GM21526 (cell line): ENCODE results near the gene BRD4.

Experiments
- ATAC-seq: cut with Tn5 transposase; IDR thresholded peaks from one replicate; pipeline ENCODE4 v1.9.1; 2021; ENCODE audit warnings: moderate library complexity; ENCODE audit not compliant: unreplicated experiment, low FRiP score

Gene BRD4

GRCh38 chr19:15317392-15318071, 14.8 kb downstream of the BRD4 start:
- no peak for ATAC-seq

DNA sequence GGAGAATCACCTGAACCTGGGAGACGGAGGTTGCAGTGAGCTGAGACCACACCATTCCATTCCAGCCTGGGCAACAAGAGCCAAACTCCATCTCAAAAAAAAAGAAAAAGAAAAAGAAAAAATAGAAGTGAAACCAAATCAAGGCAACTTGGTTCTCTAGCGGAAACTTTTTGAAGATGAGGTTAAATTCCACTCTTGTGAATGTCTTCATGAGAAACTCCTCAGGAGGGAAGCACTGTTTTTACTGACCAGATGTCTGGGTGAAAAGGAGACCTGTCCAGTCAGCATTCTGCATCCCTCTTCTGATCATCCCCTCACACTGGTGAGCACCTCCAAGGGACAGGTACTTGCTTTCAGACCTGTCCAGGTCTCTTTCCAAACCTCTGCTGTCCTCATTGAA, 15.8 kb downstream of the BRD4 start:
- no peak for ATAC-seq

DNA sequence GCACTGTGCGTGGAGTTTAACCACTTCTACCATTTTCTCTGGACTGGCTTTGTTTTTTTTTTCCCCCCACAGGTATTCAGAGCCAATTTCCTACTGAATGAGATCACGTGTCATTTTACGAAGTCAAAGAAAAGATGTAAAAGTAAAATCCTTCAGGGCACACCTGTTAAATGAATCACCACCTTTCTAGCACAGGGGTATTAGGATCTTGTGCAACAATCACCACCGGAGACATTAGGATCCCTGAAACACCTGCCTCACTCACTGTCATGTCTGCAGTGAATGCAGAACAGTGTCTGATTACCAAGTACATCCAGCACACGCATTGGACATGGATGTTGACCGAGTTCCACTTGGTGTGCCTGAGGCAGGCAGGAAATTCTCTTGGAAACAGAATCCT, 17.2 kb downstream of the BRD4 start:
- ATAC-seq = no peak

GRCh38 chr19:15313649-15314279, 18.6 kb downstream of the BRD4 start:
- ATAC-seq = no peak

DNA sequence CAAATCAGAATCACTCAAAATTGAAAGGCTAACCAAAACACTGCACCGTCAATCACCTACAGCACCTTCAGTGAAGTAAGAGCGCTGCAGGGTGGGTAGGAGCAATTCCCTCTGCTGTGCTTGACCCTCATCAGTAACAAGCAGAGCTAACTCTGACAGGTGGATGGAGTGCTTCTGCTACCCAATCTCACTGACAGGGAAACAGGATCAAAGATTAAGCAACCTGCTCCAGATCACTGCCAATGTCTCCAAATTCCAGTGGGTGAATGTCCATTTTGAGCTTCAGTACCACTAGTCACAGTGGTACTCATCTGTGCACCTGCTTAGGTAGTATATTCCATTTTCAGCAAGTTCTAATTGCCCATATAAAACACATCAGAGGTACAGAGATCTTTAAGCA, 25.2 kb downstream of the BRD4 start:
- no peak for ATAC-seq

GRCh38 chr19:15305582-15306334, 26.6 kb downstream of the BRD4 start:
- no peak for ATAC-seq

GRCh38 chr19:15304140-15304705, 28.1 kb downstream of the BRD4 start:
- ATAC-seq = no peak

DNA sequence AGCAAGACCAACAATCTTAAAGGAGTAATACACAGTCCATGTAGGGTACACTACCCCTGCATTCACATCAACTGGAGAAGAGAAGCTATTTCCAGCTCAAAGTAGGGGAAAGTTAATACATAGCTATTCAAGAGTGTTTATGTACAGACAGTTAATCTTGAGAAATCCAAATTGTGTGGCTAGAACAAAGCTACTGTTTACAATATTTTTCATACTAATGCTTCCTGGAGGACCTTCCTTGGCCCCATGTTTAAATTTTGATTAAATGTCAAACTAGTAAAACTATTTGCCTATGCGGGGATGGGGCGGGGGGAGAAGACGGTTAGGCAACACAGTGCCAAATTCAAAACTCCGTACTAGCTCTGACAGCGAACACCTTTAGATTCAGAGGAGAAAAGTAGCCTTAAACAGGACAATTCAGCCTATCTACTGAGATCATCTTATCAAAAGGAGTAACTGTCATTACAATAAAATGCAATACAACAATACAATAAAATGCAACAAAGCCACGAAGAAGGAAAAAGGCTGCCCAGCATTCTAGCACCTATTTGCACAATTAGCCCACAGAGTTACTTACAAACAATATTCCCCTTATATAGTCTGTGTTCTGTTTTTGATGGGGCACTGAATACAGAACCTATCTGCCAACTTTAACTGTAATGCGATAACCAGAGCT, 29.1 kb downstream of the BRD4 start:
- no peak for ATAC-seq

- ATAC-seq = no peak
Observed at GRCh38 chr19:15300533-15301197, 31.7 kb downstream of the BRD4 start.

- no peak for ATAC-seq
Observed at GRCh38 chr19:15299568-15300409, 32.5 kb downstream of the BRD4 start.

DNA sequence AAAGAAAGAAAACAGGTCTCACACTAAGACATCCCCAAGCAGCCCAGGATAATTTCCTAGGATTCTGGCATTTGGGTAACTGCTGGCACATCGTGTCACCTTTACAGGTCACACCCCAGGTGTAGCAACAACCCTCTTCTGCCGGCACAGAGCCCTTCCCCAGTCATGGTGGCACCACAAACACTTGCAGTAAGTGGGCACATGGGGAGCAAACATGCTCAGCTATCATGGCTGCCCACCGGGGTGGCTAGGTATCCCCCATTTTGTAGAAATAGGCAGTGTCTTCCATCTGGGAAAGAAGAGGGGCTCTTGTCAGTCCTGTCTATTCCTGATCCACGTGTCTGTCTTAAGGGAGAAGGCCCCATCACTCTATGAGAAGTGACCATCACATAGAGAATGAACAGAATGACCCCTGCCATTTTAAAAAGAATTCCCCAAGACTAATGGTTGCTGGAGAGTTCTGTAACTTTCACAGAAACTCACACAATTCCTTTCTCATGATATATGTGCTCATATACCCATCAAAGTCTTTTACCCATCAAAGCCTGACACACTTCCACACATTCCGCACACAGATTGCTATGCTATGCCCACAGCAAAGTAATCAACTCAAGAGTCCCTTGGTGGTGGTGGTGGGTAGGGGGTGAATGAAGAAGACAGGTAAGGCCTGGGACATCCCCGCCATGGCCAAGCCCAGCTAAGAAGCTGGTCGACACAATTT, 33.3 kb downstream of the BRD4 start:
- ATAC-seq = no peak

DNA sequence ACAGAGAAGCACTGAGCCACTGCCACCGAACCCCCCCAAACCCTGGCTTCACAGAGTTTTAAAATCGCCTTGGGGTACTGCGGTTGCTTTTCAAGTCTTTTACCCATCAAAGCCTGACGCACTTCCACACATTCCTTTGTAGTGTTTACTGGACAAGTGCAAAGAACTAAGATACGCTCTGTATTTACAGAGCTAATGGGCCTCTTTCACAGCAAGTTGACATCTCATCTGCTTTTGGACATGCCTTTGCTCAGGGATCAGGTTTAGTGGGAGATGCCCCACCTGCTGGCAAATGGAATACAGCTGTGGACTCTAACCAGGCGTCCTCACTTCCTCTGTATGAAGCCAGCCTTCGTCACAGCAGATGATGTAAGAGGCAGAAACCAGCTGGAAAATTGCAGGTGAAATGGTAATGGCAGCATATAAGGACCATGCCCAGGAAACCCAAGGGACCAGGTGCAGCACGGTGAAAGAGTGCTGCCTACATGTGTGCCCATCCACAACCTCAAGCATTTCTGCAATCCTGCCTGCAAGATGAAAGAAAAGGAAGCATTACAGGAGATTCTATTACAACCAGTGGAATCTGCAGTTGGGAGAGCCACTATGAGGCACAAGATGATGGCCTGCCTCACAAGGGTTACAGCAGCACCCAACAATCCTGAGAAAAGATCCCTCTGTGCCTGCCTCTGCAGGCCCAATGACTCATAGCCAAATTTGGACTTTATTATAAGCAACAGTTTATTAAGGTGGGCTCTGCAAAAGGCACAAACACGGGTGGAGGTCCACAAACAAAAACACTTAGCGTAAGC, 34.7 kb downstream of the BRD4 start:
- ATAC-seq = no peak

DNA sequence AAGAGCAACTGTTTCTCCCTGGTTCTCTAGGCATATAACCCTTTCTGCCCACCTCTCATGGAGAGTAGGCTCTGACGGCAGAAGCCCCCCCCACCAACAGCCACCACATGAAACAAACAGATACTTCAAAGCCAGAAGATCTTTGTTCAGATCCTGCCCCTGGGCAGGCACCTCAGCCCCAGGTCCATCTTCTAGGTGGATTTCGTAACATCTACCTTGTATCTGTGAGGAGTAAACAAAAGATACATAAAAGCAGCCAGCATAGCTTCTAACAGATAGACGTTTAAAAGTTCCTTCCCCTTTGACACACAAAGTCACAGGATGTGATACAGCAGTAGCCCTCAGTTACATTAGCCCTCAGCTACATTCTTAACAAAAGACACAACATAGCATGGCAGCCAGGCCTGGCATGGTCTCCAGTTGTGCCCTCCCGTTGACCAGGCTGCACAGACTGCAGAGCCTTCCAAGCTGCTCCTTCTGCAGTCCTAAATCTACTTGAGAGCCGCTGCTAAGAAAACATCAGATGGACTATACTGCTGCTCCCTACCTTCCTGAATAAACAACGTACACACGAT, 35.4 kb downstream of the BRD4 start:
- ATAC-seq = no peak

- ATAC-seq = no peak
Observed at GRCh38 chr19:15296353-15296752, 36.0 kb downstream of the BRD4 start.

DNA sequence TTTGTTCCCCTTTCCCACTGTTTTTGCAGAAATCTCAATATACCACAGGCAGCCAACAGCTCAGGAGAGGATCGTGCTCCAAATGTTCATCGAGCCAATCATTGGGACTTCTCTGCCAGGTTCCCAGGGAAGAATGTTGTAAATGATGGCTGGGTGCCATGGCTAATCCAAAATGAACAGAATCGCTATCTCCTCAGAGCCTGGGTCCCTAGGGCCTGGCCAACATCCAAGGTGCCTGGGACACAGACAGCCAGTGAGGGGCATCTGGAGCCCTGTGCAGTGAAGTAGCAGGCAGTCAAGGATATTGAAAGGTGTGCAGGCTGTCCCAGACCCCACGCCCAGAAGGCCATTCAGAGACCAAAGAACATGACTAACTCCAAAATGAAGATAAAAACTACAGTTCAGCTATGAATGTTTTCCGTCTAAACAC, 37.8 kb downstream of the BRD4 start:
- ATAC-seq = no peak

DNA sequence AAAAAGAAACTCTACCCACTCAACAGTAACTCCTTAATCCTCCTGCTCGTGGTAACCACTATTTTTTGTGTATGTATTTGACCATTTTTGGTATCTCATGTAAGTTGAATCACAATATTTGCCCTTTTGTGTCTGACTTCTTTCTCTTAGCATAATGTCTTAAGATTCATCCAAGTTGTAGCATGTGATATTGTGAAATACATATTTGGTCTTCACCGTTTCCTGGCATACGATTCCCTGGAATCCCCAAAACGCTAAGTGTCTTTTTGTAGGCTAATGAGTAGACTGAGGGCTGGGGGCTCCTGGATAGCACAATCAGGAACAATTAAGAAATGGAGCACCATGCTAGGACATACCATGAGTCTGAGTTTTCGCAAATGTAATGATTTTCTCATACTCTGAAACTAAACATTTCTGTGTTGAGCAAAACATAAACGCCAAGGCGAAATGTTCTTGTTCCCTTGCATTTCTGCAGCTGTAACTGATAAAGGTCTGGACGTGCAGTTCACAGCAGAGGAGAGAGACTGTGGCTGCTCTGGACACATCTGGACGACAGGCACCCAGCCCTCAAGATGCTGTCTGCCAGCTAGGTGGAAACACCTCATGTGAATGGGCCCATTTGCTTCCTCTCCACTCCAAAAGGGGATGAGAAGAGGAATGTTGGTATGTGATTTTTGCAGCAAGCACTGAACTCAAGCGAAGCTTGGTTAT, 38.4 kb downstream of the BRD4 start:
- ATAC-seq = no peak
